GM21723 (cell line): ENCODE measurements around the gene CIDEC.

Source experiments
- ATAC-seq: cut with Tn5 transposase; IDR thresholded peaks from one replicate; pipeline ENCODE4 v1.9.1; 2021; ENCODE audit warnings: mild to moderate bottlenecking, moderate library complexity; ENCODE audit not compliant: unreplicated experiment

Gene CIDEC

GRCh38 chr3:9817436-9817835, 62.6 kb downstream of the CIDEC start:
- no peak for ATAC-seq
